MM.1S (cell line): ENCODE data around the gene NKX6-2.

Experiments
- DNase-seq: peaks from one replicate; pipeline ENCODE4 v3.0.0-alpha.2; 2015
- H2AFZ ChIP-seq: fragments of 300-600 bp; sonication (generic); 2 replicates; pipeline ENCODE4 v1.6.0; 2016; ENCODE audit warnings: antibody characterized with exemption, low read length
- H3F3A ChIP-seq: fragments of 300-600 bp; sonication (generic); 2 replicates; pipeline ENCODE4 v1.6.1; 2016; ENCODE audit warnings: mild to moderate bottlenecking, antibody characterized with exemption, low read length, moderate library complexity, mixed read lengths; ENCODE audit not compliant: insufficient read depth
- H3K27ac ChIP-seq: fragments of 300-600 bp; sonication (generic); 2 replicates; pipeline ENCODE4 v1.5.1; 2016; ENCODE audit warnings: mild to moderate bottlenecking, low read length
- H3K27me3 ChIP-seq: fragments of 300-600 bp; sonication (generic); replicated peaks from 2 replicates; pipeline ENCODE4 v1.6.0; 2016; ENCODE audit warnings: low read length; ENCODE audit not compliant: insufficient read depth
- H3K36me3 ChIP-seq: fragments of 300-600 bp; sonication (generic); replicated peaks from 2 replicates; pipeline ENCODE4 v1.6.1; 2016; ENCODE audit warnings: mild to moderate bottlenecking, low read length, mixed read lengths; ENCODE audit not compliant: insufficient read depth
- H3K4me1 ChIP-seq: fragments of 300-600 bp; sonication (generic); 2 replicates; pipeline ENCODE4 v1.6.1; 2016; ENCODE audit warnings: low read length, mixed read lengths
- H3K4me2 ChIP-seq: fragments of 300-600 bp; sonication (generic); 2 replicates; pipeline ENCODE4 v1.6.0; 2016; ENCODE audit warnings: low read depth, low read length
- H3K4me3 ChIP-seq: fragments of 300-600 bp; sonication (generic); 2 replicates; pipeline ENCODE4 v1.5.1; 2016; ENCODE audit warnings: low read length, mixed read lengths
- H3K79me2 ChIP-seq: fragments of 300-600 bp; sonication (generic); 2 replicates; pipeline ENCODE4 v1.6.1; 2016; ENCODE audit warnings: mixed run types, low read length, mixed read lengths
- H3K9ac ChIP-seq: fragments of 300-600 bp; sonication (generic); 2 replicates; pipeline ENCODE4 v1.6.1; 2016; ENCODE audit warnings: low read length, mixed read lengths
- H3K9me2 ChIP-seq: fragments of 300-600 bp; sonication (generic); replicated peaks from 2 replicates; pipeline ENCODE4 v1.6.1; 2016; ENCODE audit warnings: mild to moderate bottlenecking, low read length, mixed read lengths; ENCODE audit not compliant: insufficient read depth
- H3K9me3 ChIP-seq: fragments of 300-600 bp; sonication (generic); replicated peaks from 2 replicates; pipeline ENCODE4 v1.6.1; 2016; ENCODE audit warnings: mild to moderate bottlenecking, low read length, mixed read lengths; ENCODE audit not compliant: insufficient read depth
- H4K20me1 ChIP-seq: fragments of 300-600 bp; sonication (generic); 2 replicates; pipeline ENCODE4 v1.6.1; 2016; ENCODE audit warnings: mild to moderate bottlenecking, low read length, moderate library complexity, mixed read lengths; ENCODE audit not compliant: insufficient read depth
- EZH2 ChIP-seq: fragments of 300-600 bp; sonication (generic); optimal IDR thresholded peaks from 2 replicates; pipeline ENCODE3; 2017; ENCODE audit warnings: low read depth, mild to moderate bottlenecking, antibody characterized with exemption, low read length, mixed read lengths
- EZH2phosphoT487 ChIP-seq: fragments of 300-600 bp; sonication (generic); IDR thresholded peaks from 2 replicates; pipeline ENCODE4 v1.6.1; 2018; ENCODE audit warnings: antibody characterized with exemption, low read length
- TF ChIP-seq, protein P1 (sequence below): fragments of 300-600 bp; sonication (generic); IDR thresholded peaks from 2 replicates; pipeline ENCODE4 v1.5.1; 2016; ENCODE audit warnings: antibody characterized with exemption, low read length, mixed read lengths

Gene NKX6-2

DNA sequence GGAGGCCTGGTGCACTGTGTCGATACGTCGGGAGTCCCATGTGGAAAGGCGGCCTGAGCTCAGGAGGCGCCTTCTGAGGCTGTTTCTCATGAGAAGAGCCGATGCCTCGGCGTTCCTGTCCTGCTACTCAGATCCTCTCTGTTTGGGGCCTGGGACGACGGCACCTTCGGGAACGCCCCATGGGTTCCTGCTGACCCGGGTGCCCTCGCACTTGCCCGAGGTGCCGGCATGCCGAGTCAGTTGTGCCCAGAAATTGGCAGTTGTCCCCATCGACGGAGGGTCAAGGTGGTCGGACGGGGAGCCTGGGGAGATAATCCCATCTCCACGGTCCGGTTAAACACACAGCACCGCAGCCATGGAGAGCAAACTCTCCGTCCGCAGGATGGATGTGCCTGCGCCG, 33.0 kb downstream of the NKX6-2 start:
- Histone ChIP-seq H3K9ac (no peak overlapping the region), H3K27me3 (no peaks in the 10 kb centered on the region), H3K4me1 (no peaks in the 10 kb centered on the region), H3K9me2 (no peaks in the 10 kb centered on the region), H3K9me3 (no peaks in the 10 kb centered on the region), H3K79me2 (no peaks in the 10 kb centered on the region), H4K20me1 (no peaks in the 10 kb centered on the region), H3F3A (no peaks in the 10 kb centered on the region), H3K36me3 (no peaks in the 10 kb centered on the region), H3K4me3 (no peak overlapping the region), H3K4me2 (no peak overlapping the region), H3K27ac (no peak overlapping the region), H2AFZ (no peak overlapping the region)
- DNase-seq: no peak
- TF ChIP-seq, protein P1, sequence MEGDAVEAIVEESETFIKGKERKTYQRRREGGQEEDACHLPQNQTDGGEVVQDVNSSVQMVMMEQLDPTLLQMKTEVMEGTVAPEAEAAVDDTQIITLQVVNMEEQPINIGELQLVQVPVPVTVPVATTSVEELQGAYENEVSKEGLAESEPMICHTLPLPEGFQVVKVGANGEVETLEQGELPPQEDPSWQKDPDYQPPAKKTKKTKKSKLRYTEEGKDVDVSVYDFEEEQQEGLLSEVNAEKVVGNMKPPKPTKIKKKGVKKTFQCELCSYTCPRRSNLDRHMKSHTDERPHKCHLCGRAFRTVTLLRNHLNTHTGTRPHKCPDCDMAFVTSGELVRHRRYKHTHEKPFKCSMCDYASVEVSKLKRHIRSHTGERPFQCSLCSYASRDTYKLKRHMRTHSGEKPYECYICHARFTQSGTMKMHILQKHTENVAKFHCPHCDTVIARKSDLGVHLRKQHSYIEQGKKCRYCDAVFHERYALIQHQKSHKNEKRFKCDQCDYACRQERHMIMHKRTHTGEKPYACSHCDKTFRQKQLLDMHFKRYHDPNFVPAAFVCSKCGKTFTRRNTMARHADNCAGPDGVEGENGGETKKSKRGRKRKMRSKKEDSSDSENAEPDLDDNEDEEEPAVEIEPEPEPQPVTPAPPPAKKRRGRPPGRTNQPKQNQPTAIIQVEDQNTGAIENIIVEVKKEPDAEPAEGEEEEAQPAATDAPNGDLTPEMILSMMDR: no peak
- no peak for TF ChIP-seq EZH2
- no peak for TF ChIP-seq EZH2phosphoT487

DNA sequence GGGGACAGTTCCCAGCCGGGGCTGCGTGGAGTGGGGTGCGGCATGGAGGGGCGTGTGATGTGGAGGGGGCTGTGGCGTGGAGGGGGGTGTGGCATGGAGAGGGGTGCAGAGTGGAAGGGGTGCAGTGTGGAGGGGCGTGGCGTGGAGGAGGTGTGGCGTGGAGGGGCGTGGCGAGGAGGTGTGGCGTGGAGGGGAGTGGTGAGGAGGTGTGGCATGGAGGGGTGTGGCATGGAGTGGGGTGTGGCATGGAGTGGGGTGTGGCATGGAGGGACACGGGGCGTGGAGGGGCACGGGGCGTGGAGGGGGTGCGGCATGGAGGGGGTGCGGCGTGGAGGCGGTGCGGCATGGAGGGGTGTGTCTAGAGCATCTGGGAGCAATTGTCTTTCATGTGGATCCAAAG, 33.6 kb downstream of the NKX6-2 start:
- DNase-seq: no peak
- no peak overlapping the region for H3K27ac ChIP-seq
- TF ChIP-seq EZH2phosphoT487 (no peak), EZH2 (no peak)
- TF ChIP-seq, protein P1: no peak
- no peak overlapping the region for H3K4me2 ChIP-seq
- no peak overlapping the region for H3K9ac ChIP-seq
- no peaks in the 10 kb centered on the region for H3K4me1 ChIP-seq
- H3K36me3 ChIP-seq: no peaks in the 10 kb centered on the region
- no peaks in the 10 kb centered on the region for H3F3A ChIP-seq
- no peaks in the 10 kb centered on the region for H4K20me1 ChIP-seq
- H3K79me2 ChIP-seq: no peaks in the 10 kb centered on the region
- H2AFZ ChIP-seq: no peak overlapping the region
- H3K27me3 ChIP-seq: no peaks in the 10 kb centered on the region
- no peak overlapping the region for H3K4me3 ChIP-seq
- H3K9me3 ChIP-seq: no peaks in the 10 kb centered on the region
- H3K9me2 ChIP-seq: no peaks in the 10 kb centered on the region

DNA sequence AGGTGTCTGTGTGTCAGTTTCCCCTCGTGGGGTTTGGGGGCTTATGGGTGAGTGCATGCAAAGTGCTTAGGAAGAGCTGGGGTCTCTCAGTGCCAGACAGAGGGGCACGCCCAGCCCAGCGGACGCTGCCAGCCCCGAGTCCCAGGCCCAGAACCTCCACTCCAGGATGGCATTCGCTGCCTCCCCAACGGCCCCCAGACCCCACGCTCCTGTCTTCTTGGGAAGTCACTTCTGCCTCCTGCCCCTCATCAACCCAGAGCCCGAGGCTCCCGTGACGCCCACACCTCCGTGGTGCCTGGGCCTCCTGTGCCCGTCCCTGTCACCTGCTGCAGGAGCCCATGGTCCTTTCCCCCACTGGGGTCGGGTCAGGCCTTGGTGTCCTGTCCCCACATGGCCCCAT, 35.0 kb downstream of the NKX6-2 start:
- Histone ChIP-seq H3K79me2 (no peaks in the 10 kb centered on the region), H3K27ac (no peak overlapping the region), H3K36me3 (no peaks in the 10 kb centered on the region), H3K27me3 (no peaks in the 10 kb centered on the region), H3K4me2 (no peak overlapping the region), H3K9me3 (no peaks in the 10 kb centered on the region), H3K4me3 (no peak overlapping the region), H2AFZ (no peak overlapping the region), H3K9ac (no peak overlapping the region), H3K9me2 (no peaks in the 10 kb centered on the region), H4K20me1 (no peaks in the 10 kb centered on the region), H3F3A (no peaks in the 10 kb centered on the region), H3K4me1 (no peaks in the 10 kb centered on the region)
- DNase-seq: no peak
- TF ChIP-seq EZH2phosphoT487 (no peak), EZH2 (no peak)
- TF ChIP-seq, protein P1: no peak
